ENCODE results near the gene ANKRD45.
"Not testable (repeated sequence)": the region's sequence is repeated elsewhere in the genome, so short reads cannot be mapped to it uniquely, and the experiment has no call there.

Gene ANKRD45

DNA sequence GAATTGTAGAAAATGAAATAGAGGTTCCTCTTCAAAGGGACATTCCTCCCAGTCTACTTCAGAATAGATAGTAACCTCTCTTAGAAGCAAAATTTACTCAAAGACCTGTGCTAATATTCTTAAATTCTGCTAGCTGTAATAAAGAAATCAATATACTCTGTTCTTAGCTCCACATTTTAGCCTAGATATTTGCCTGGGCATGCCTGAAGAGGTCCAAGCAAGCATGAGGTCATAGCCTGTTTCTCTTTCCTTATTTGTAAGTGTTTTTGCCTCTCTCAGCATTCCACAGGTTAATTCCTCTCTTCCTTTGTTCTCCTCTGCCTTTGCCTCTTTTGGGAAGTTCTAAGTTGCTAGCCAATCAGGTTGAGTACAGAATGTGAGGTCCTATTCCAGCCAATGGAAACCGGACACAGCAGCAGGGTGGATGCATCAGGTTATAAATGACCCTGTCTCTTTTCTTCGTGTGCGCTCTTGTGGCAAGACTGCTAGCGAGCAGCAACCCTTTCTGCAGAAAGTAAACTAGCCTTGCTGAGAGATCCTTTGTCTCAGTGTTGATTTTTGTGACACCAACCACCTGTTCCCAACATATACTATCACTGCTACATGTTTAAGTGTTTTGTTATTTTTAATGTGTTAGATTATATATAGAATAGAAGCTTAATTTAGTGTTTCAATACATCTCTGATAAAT is 27.1 kb downstream of the ANKRD45 start:
- not testable (repeated sequence) for DNase-seq

DNA sequence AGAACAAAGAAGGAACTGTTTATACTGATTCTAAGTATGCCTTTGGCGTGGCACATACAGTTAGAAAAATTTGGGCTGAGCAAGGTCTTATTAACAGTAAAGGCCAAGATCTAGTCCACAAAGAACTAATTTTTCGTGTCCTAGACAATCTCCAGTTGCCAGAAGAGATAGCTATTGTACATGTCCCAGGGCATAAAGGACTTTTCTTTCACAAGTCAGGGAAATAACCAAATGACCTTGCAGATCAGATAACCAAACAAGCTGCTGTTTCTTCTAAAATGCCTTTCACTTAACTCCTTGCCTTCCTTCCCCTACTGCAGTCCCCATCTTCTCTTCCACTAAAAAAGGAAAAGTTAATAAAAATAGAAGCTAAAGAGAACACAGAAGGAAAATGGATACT is 30.5 kb downstream of the ANKRD45 start:
- no peak for DNase-seq

DNA sequence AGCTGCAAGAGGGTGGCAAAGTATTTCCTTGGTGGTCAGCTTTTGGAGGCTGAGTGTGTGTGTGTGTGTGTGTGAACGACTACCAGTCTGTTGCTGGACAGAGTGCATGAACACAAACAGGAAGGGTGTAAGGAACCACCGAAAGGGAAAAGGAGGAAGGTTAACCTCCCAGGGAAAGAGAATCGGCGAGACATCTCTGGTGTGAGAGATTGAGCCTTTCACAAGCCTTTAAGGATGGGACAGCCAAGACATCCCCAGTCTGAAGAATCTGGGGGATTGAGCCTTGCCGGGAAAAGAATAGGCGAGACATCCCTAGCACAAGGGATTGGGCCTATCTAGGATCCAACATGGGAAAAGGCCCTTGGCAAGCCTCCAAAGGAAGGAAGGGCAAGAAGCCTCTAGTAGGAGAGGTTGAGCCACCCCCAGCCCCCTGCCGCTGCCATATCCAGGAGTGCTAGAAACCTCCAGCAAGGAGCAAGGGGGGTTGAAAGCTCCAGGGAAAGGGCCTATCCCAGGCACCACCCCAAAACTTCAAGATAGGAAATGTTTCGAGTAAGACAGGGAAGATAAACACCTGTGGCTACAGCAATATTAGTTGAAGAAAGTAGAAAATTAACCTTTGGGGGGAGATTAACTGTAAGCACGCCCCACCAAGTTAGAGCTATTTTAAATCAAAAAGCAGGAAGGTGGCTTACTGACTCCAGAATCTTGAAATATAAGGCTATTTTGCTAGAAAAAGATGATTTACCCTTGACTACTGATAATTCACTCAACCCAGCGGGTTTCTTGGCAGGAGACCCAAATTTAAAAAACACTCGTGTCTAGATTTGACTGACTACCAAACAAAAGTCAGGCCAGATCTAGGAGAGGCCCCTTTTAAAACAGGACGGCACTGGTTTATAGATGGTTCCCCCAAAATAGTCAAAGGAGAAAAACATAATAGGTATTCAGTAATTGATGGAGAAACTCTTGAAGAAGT is 31.3 kb downstream of the ANKRD45 start:
- no peak for DNase-seq

DNA sequence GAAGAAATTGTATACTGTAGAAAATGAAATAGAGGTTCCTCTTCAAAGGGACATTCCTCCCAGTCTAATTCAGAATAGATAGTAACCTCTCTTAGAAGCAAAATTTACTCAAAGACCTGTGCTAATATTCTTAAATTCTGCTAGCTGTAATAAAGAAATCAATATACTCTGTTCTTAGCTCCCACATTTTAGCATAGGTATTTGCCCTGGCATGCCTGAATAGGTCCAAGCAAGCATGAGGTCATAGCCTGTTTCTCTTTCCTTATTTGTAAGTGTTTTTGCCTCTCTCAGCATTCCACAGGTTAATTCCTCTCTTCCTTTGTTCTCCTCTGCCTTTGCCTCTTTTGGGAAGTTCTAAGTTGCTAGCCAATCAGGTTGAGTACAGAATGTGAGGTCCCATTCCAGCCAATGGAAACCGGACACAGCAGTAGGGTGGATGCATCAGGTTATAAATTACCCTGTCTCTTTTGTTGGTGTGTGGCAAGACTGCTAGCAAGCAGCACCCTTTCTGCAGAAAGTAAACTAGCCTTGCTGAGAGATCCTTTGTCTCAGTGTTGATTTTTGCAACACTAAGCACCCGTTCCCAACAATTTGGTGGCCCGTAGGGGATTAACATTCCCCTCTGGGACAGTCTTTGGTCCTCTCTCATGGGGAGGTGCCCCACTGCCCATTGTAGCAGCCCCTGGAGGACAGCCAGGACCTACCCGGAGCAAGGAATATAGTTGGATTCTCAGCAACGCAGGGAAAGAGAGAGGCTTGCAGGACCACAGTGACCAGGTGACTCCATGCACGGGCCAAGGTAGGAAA is 32.2 kb downstream of the ANKRD45 start:
- DNase-seq: not testable (repeated sequence)

DNA sequence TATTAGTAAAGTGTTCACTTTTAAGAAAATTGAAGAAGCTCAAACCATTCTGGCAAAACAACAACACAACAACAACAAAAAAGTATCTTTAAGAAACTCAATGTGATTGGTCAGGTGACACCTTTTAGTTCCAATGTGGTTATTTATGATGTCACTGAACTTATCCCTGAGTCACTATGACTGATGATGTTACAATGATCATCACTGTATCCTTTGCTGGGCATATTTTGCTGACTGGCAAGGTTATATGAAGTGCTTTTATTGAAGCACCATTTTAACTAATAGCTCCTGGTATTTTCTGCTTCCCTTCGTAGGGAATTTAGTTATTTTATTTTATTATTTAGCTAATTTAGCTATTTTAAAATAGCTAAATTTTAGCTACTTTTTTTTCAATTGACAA is 34.5 kb downstream of the ANKRD45 start, which contains the start of gene TEX50:
TSS of gene TEX50 (plus strand) at position 223 of the 400 bp plus-strand sequence. CDS start 184 bp downstream, outside the sequence.
- no peak for DNase-seq

DNA sequence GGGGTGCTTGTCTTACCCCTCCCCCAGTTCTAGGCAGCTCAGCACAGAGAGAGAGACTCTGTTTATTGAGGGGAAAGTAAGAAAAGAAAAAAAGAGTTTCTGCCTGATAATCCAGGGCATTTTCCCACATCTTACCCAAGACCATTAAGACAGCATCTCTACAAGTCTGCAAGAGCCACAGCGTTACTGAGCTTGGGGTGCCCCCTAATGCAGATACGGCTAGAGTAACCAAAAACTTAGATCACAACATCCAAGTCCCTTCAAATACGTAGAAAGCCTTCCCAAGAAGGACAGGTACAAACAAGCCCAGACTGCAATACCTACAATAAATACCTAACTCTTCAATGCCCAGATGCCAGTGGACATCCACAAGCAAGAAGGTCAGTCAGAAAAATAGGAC is 40.8 kb downstream of the ANKRD45 start:
- DNase-seq: no peak

DNA sequence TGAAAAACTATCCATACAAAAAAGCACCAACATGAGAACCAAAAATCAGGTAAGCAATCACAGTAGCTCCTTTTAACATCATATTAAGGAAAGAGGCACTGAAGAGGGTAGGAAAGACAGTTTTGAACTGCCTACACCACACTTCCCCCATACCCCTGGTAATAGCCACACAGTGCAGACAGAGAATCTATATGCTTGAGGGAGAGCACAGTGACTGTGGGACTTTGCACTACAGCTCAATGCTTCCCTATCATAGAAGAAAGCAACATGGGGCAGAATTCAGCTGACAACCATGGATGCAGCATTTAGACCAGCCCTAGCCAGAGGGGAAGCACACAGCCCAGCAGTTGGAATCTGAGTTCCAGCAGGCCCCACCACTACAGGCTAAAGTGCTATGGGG is 42.4 kb downstream of the ANKRD45 start:
- no peak for DNase-seq

DNA sequence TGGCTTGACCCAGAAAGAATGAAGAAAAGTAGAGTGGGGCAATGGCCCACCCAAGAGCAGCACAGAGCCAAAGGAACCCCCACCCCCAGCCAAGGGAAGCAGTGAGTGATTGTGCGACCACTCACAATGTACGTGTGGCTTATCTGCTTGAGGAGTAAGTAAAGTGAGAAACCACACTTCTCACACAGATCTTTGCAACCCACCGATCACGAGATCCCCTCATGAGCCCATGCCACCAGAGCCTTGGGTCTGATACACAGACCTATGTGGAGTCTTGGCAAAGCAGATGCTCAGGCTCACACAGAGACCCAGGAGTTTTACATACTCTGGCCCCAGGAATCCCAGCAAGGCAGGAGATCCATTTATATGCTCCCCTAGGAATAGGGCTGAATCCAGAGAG is 52.8 kb downstream of the ANKRD45 start:
- peak; percentile 7 for DNase-seq

DNA sequence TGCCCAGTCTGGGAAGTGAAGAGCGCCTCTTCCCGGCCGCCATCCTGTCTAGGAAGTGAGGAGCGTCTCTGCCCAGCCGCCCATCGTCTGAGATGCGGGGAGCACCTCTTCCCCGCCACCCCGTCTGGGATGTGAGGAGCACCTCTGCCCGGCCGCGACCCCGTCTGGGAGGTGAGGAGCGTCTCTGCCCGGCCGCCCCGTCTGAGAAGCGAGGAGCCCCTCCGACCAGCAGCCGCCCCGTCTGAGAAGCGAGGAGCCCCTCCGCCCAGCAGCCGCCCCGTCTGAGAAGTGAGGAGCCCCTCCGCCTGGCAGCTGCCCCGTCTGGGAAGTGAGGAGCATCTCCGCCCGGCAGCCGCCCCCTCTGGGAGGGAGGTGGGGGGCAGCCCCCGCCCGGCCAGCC is 56.6 kb downstream of the ANKRD45 start:
- not testable (repeated sequence) for DNase-seq

DNA sequence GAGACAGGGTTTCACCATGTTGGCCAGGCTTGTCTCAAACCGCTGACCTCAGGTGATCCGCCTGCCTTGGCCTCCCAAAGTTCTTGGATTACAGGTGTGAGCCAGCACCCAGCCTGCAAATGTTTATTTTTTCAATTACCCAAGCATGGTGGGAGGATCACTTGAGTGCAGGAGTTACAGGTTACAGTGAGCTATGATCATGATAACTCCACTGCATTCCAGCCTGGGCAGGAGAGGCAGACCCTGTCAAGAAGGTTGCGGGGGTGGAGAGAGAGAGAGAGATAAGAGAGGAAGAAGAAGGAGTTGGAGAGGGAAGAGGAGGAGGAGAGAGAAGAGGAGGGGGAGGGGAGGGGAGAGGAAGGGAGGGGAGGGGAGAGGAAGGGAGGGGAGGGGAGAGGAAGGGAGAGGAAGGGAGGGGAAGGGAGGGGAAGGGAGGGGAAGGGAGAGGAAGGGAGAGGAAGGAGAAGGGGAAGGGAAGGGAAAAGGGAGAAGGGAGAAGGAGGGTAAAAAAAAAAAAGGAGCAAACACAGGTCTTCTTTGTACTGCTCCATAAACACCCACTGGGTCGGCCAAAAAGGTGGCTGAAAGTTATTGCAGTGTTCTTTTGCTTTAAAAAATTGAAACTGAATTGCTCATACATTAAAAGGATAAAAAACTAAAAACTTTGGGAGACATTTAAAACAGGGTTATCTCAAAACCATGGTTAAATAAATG is 61.0 kb downstream of the ANKRD45 start:
- no peak for DNase-seq

DNA sequence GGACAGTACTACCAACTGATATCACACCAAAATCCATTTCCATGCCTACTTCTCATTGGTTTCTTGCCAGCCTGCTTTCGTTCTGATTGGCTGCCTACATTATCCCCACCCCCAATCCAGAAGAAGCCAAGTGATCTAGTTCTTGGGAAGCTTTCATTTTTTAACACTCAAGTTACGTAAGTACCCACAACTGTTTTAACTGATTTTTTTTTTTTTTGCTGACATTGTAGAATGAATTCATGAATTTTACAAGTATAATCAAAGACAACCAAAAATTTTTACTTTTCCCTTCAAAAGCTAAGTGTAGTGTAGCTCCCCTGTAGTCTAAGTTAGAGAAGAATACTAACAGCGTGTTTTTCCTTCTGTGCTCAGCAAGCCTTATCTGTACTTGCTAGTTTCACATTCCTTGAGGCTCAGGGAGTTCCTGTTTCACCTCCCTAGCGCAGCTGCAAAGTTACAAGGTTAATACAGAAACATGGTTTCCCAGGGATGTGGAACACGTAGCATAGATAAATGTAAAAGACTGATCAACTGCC is 66.5 kb downstream of the ANKRD45 start, which contains the start of gene SLC9C2:
TSS of gene SLC9C2 (minus strand) at position 17 of the 536 bp plus-strand sequence. CDS start 1,296 bp downstream, outside the sequence.
- no peak for DNase-seq

DNA sequence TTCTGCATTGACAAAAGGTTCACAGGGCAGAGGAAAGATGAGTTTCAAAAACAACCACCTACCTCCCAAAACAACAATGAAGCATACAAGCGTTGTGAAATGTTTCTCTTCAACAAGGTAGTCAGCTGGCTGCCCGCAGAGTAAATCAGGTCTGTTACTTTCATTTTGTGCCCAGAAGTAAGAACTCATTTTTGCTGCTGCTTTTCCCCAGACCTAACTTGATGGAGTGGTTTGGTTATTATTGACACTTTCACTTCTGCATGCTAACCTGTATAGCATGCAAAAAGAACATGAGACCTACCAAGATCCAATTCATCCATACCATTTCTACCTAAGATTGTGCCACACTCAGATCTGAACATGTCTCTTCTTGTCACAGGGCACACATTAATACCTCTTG is 68.1 kb downstream of the ANKRD45 start:
- no peak for DNase-seq

DNA sequence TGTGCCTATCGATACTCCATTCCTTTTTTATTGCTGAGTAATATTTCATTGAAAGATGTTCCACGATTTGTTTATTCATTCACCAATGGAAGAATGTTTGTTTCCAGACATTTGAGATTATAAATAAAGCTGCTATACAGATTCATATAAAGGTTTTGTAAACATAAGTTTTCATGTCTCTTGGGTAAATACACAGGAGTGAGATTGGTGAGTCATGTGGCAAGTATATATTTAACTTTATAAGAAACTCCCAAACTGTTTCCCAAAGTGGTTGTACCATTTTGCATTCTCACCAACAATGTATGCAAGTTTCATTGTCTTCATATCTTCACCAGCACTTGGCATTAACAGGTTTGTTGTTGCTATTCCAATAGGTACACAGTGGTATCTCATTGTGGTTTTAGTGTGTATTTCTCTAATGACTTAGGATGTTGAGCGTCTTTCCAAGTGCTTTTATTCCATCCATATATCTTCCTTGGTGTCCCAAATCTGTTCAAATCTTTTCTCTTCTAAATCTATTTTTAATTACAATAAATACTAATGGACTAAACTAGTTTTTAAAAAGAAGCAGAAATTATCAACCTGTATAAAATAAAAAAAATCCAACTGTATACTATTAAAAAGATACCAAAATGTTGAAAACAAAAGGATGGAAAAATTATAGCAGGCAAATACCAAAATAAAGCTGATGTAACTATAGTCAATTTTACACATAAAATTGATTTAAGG is 73.4 kb downstream of the ANKRD45 start:
- DNase-seq: no peak

DNA sequence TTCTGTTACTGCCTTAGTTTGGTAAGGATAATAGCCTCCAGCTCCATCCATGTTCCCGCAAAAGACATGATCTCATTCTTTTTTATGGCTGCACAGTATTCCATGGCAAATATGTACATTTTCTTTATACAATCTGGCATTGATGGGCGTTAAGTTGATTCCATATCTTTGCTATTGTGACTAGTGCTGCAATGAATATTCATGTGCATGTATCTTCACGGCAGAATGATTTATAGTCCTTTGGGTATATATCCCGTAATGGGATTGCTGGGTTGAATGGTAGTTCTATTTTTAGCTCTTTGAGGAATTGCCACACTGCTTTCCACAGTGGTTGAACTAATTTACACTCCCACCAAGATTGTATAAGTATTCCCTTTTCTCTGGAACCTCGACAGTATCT is 78.5 kb downstream of the ANKRD45 start:
- not testable (repeated sequence) for DNase-seq

DNA sequence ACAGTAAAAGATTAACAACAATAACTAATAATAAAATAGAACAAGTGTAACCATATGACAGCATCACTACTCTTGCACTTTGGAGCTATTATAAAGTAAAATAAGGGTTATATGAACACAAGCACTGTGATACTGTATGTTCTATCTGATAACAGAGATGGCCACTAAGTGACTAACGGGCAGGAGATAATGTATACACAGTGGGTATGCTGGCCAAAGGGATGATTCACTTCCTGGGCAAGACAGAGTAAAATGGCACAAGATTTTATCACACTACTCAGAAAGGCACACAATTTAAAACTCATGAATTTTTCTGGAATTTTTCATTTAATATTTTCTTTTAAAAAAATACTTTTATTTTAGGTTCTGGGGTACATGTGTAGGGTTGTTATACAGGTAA is 79.1 kb downstream of the ANKRD45 start:
- no peak for DNase-seq

DNA sequence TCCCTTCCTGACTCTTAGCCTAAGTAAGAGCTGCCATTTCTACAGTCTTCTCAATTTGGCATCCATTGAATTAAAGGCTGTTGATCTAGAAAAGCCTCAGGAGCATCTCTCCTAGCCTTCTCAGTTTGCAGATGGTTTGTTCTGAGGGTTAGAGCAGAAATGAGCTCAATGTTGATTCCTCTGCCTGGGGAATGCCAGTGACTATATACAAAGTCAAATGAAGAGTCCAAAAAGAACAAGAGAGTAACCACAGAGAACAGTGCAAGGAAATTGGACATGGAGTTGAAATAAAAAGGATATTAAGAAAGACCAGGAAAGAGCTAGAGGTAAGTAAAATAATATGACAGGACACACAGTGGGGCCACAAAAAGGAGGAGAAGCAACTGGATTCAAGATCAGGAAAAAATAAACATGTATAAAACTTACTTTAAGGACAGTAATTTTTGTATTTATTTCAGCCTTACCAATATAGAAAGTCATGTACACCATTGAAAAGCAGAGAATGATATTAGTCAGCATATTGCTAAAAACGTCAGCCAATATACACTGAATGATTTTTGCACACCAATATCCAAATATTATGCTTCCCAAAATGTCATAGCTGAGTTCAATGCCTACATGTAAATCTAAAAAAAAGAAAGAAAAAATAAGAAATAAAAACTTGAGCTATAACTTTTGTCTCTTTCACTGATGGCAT is 88.1 kb downstream of the ANKRD45 start:
- DNase-seq: peak; percentile 57

DNA sequence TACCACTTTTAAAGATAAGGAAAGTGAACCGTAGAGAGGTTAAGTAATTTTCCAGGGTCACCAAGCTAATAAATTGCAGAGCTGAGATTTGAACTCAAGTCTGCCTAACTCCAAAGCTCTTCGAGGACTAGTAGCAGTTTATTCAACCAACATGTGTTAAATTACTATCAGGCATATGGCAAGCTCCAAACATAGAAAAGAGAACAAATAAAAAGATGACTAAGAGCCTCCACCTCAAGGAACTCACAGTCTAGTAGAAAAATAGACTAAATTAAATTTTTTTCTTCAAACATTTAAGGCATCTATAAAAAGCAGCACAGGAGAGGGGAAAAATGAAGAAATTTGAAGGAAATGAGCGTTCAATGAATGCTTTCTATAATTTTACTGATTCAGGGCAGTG is 89.0 kb downstream of the ANKRD45 start:
- no peak for DNase-seq

DNA sequence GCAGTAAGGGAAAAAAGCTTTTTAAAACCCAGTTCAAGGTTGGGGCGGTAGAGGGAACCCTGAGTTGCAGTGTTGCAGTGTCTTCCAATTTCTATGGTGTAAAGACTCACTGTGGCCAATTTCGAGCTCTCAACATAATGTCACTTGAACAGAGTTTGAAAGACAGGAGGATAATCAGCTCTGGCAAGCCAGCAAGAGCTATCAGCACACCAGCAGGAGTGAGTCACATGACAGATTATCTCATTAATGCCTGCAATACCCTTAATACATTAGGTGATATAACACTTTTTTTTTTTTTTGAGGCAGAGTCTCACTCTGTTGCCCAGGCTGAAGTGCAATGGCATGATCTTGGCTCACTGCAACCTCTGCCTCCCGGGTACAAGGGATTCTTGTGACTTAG is 89.6 kb downstream of the ANKRD45 start:
- no peak for DNase-seq

DNA sequence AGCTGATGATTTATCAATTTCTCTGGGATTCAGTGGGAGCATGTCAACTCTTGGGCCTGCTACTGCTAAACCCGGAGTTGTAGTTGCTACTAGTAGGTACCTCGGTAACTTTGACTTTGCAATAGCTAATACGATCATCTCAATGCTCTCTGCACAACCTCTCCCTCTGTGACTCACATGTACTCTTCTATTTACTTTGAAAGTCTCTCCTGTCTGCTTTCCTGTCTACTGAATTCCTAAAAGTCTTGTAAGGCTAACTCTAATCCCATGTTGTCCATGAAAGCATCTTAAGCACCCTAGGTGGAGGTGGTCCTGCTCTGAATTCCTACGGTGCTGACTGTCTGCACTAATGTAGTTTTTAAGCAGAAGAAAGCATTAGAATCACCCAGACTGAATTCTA is 96.1 kb downstream of the ANKRD45 start:
- DNase-seq: no peak

DNA sequence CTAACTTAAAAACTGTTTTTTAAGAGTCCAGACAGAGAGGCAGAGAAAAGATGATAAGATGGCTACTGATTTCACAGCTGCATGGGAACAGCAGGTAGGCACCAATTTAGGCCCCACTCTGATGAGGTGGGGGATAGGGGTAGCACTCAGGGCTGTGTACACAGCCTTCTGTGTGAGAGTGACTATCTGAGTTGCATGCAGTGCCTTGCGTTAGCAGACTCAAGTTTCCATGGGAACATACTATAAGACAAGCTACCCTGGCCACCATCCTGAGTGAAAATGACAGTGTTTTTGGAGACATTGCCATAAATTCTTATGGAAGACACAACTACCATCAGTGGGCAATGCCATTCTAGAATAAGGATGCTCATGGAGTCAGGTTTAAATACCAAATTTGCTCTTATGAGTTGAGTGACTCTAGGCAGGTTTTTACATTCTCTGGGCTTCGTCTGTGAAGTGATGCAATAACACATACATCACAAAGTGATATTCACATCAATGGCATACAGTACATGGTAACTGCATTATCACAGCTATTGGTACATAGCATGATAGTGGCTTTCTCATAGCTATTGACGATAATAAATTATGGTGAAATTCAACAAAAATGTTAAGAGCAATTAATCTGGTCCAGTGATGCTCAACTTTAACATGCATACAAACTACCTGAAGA is 97.3 kb downstream of the ANKRD45 start:
- no peak for DNase-seq

Data from activated CD4-positive, alpha-beta T cell treated with anti-CD3 and anti-CD28 coated beads, Interleukin-2, Interleukin-6, amounts not matched to agents 100 ng/mL and 50 ng/mL, durations not matched to agents 16 hours and 8 hours (primary cell).